ENCODE results near the gene SHKBP1.
"Not testable (repeated sequence)": the region's sequence is repeated elsewhere in the genome, so short reads cannot be mapped to it uniquely, and the experiment has no call there.

Gene SHKBP1

DNA sequence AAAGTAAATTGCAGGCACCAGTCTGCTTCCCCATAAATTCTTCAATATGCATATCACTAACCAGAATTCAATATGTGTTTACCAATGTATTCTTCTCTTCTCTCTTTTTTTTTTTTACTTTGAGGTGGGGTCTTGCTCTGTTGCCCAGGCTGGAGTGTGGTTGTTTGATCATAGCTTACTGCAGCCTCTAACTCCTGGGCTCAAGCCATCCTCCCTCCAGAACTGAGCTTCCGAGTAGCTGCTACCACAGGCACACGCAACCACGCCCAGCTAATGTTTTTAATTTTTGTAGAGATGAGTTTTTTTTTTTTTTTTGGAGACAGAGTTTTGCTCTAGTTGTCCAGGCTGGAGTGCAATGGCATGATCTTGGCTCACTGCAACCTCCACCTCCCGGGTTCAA lies 41.3 kb downstream of the SHKBP1 start:
- DNase-seq (ENCODE audit: low spot score) = no peak

DNA sequence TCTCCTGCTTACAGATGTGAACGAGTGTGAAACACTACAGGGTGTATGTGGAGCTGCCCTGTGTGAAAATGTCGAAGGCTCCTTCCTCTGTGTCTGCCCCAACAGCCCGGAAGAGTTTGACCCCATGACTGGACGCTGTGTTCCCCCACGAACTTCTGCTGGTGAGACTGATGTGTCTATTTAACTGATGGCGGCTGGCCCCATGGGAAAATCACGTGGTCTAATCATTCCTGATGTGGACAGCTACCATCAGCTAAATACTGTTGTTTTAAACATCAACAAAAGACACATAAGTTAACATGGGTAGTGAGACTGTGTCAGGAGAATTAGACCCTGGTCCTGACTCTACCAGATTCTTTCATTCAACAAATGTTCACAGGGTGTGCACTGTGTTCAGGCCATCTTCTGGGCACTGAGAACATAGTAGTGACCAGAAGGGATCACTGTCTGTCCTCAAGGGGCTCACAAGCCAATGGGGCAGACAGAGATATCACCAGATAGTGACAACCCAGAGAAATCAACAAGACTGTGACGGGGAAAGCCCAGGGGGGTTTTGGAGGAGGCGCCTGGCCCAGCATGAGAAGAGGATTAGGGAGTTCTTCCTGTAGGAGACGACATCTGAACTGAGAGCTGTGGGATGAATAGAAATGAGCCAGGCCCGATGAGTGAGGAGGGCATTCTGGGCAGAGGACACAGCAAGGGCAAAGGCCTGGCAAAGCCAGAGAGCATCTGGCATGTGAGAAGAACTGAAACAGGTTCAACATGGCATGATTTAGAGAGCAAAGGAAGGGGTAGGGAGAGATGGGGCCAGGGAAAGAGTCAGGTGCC lies 42.9 kb downstream of the SHKBP1 start:
- no peak for DNase-seq (ENCODE audit: low spot score)

- DNase-seq (ENCODE audit: low spot score) = no peak
Measured at GRCh38 chr19:40620161-40620485, 43.5 kb downstream of the SHKBP1 start.

- no peak for DNase-seq (ENCODE audit: low spot score)
Measured at GRCh38 chr19:40621283-40621682, 44.6 kb downstream of the SHKBP1 start.

DNA sequence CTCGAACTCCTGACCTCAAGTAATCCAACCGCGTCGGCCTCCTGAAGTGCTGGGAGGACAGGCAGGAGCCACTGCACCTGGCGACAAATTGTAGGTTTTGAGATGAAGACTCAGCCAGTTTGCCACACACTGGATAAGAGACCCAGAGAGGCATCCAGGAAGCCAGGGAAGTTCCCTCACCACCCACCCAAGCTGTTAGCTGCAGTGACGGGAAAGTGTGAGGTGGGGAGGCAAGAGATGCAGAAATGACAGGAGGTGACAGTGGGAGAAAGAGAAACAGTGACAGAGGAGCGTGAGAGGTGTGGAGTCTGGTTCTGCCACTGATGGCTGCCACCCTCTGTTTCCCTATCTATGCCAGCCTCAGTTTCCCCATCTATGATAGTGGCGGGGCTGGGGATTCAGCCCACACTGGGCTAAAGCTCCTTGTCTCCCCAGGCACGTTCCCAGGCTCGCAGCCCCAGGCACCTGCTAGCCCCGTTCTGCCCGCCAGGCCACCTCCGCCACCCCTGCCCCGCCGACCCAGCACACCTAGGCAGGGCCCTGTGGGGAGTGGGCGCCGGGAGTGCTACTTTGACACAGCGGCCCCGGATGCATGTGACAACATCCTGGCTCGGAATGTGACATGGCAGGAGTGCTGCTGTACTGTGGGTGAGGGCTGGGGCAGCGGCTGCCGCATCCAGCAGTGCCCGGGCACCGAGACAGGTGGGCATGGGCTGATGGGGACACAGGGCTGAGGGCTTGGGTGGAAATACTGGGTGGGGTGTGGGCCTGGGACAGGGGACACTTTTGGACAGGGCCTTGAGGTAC lies 45.5 kb downstream of the SHKBP1 start:
- no peak for DNase-seq (ENCODE audit: low spot score)

DNA sequence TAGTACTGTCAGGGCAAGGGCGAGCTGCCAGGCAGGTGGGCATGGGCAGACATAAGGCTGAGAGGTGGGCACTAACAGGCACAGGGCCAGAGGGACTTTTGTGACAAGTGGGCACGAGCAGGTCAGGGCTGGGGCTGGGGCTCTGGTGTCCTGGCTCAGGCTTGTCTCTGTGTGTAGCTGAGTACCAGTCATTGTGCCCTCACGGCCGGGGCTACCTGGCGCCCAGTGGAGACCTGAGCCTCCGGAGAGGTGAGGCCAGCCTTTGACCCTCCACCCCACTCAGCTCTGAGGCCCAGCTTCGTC lies 46.1 kb downstream of the SHKBP1 start:
- no peak for DNase-seq (ENCODE audit: low spot score)

- no peak for DNase-seq (ENCODE audit: low spot score)
Measured at GRCh38 chr19:40623403-40624251, 47.0 kb downstream of the SHKBP1 start.

- DNase-seq (ENCODE audit: low spot score) = not testable (repeated sequence)
Measured at GRCh38 chr19:40624369-40625153, 47.9 kb downstream of the SHKBP1 start.

DNA sequence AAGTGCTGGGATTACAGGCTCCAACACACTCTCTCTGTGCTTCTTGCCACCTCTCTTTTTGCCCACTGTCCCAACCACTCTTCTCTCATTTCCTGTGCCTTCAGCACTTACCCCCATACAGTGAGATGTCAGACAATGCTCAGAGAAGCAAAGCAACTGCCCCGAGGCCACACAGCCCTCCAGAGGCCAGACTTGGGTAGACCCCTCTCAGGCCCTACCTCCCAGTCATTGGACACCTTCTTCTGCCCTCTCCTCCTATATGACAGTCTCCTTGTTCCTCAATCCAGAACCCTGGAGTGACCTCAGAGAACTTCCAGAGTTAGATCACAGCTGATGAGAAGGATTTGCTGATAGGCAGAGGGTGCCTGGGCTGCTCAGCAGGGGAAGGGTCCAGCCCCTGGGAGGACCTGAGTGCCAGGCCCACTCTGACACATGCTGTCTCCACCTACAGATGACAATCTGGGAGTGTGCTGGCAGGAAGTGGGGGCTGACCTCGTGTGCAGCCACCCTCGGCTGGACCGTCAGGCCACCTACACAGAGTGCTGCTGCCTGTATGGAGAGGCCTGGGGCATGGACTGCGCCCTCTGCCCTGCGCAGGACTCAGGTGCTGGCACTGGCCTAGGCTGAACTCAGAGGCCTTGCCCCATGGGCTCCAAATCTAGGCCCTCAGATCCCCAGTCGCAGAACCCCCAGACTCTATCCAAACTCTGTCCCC lies 48.9 kb downstream of the SHKBP1 start:
- DNase-seq (ENCODE audit: low spot score) = no peak

GRCh38 chr19:40626918-40627317 lies 50.2 kb downstream of the SHKBP1 start:
- no peak for DNase-seq (ENCODE audit: low spot score)

GRCh38 chr19:40627486-40628279 lies 51.0 kb downstream of the SHKBP1 start:
- no peak for DNase-seq (ENCODE audit: low spot score)

DNA sequence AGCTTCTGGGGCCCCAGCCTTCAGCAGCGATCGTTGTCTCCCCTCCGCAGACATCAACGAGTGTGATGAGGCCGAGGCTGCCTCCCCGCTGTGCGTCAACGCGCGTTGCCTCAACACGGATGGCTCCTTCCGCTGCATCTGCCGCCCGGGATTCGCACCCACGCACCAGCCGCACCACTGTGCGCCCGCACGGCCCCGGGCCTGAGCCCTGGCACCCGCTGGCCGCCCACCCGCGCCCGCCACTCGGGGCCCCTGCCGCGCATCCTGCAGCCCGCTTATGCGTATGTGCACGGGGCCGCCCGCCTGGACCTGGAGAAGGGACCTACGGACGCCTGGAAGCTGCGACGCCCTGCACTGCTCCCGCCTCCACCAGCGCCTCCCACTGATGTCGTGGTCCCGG lies 52.7 kb downstream of the SHKBP1 start:
- no peak for DNase-seq (ENCODE audit: low spot score)

DNA sequence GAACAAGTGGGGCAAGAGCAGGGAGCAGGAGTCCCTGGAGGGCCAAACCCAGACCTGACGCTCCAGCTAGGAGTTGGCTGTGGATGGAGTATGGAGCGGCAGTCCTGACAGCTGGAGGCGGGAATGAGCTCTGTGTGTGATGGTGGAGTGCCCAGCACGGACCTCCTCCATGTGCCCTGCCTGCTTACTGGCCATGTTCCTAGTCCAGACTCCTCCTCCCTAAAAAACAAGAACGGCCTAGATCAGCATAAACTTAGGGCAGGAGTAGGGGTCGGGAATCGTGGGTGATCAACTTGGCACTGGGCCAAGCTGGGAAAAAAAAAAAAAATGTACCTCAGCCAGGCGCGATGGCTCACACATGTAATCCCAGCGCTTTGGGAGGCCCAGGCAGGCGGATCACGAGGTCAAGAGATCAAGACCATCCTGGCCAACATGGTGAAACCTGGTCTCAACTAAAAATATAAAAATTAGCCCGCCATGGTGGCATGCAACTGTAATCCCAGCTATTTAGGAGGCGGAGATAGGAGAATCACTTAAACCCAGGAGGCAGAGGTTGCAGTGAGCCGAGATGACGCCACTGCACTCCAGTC lies 54.0 kb downstream of the SHKBP1 start:
- no peak for DNase-seq (ENCODE audit: low spot score)

- no peak for DNase-seq (ENCODE audit: low spot score)
Measured at GRCh38 chr19:40632311-40633036, 55.8 kb downstream of the SHKBP1 start.

- no peak for DNase-seq (ENCODE audit: low spot score)
Measured at GRCh38 chr19:40633207-40633606, 56.5 kb downstream of the SHKBP1 start.

- DNase-seq (ENCODE audit: low spot score) = no peak
Measured at GRCh38 chr19:40638327-40638726, 61.7 kb downstream of the SHKBP1 start.

DNA sequence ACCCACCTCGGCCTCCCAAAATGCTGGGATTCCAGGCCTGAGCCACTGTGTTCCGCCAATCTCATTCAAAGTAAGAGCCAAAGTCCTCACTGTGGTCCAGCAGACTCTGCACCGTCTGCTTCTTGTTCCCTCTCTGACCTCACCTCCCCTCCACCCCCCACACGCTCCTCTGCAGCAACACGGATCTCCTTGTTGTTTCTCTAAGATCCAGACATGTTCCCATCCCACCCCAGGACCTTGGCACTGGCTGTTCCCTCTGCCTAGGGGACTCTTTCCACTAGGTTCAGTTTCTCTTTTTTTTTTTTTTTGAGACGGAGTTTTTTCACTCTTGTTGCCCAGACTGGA lies 62.9 kb downstream of the SHKBP1 start:
- DNase-seq (ENCODE audit: low spot score) = no peak

DNA sequence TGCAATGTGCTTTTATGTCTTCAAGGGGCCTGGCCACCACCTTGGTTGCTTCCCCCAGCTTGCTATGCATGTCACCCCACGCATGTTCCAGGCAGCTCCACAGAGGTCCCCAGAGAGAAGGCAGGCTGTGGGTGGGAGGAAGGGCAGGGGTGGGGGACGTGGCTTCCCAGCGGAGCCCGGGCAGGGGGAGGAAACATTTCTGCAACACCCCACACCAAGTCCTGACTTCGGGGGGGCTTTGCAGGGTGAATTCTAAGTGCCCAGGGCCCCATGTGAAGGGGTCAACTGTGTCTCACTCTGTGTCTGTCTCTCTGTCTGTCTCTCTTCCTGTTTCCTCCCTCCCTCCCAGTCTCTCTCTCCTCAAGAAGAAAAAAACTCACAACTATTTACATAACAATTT lies 64.1 kb downstream of the SHKBP1 start:
- DNase-seq (ENCODE audit: low spot score) = no peak
